Sigmoid colon (tissue), 3 donors: ENCODE measurements around the gene JMJD1C.

ENCODE experiments used
- CTCF ChIP-seq, 4 experiments: fragments of 450-650 bp in 3 of 4; fragments of 200-600 bp in 1 of 4; IDR thresholded peaks; one replicate each; pipeline ENCODE4 v1.5.1; 2016 to 2019; ENCODE audit warnings: antibody characterized with exemption in 4 of 4, mild to moderate bottlenecking in 3 of 4, moderate library complexity in 2 of 4
- POLR2A ChIP-seq, 2 donors: fragments of 450-650 bp; IDR thresholded peaks; one replicate each; pipeline ENCODE4 v1.6.1; 2016; ENCODE audit warnings: antibody characterized with exemption in 2 of 2, mild to moderate bottlenecking in 2 of 2, moderate library complexity in 2 of 2

GRCh38 chr10:63143987-63144386 is 321.8 kb downstream of the JMJD1C start:
- no peak for TF ChIP-seq POLR2A (IDR thresholded peaks at IDR 0.05)
- TF ChIP-seq CTCF (IDR thresholded peaks at IDR 0.05): no peak
